OCI-LY1 (cell line): ENCODE measurements around the gene ARPC2.

Experiments used
- H2AFZ ChIP-seq: fragments of 200-600 bp; sonication (generic), shearing (Covaris generic); 2 replicates; pipeline ENCODE4 v1.6.0; 2014; ENCODE audit warnings: antibody characterized with exemption, mild to moderate bottlenecking, low read length
- H3F3A ChIP-seq: fragments of 200-600 bp; sonication (generic), shearing (Covaris generic); 2 replicates; pipeline ENCODE4 v1.6.0; 2014; ENCODE audit warnings: mild to moderate bottlenecking, antibody characterized with exemption, low read length, moderate library complexity; ENCODE audit not compliant: insufficient read depth
- H3K27ac ChIP-seq: fragments of 200-600 bp; sonication (generic); 2 replicates; pipeline ENCODE4 v1.5.1; 2014; ENCODE audit warnings: low read length, mixed run types, mild to moderate bottlenecking, low read depth; ENCODE audit not compliant: poor library complexity, severe bottlenecking
- H3K27me3 ChIP-seq: fragments of 200-600 bp; sonication (generic); 2 replicates; pipeline ENCODE4 v1.6.0; 2014; ENCODE audit warnings: antibody characterized with exemption, mild to moderate bottlenecking, low read length, moderate library complexity; ENCODE audit not compliant: insufficient read depth
- H3K36me3 ChIP-seq: fragments of 200-600 bp; sonication (generic); 2 replicates; pipeline ENCODE4 v1.6.1; 2014; ENCODE audit warnings: mild to moderate bottlenecking, antibody characterized with exemption, low read length, moderate library complexity, mixed read lengths; ENCODE audit not compliant: insufficient read depth
- H3K4me1 ChIP-seq: fragments of 200-600 bp; sonication (generic); 2 replicates; pipeline ENCODE4 v1.5.1; 2014; ENCODE audit warnings: mild to moderate bottlenecking, low read length, moderate library complexity; ENCODE audit not compliant: insufficient read depth, severe bottlenecking
- H3K4me2 ChIP-seq: fragments of 200-600 bp; sonication (generic), shearing (Covaris generic); 2 replicates; pipeline ENCODE4 v1.6.1; 2014; ENCODE audit warnings: low read length
- H3K4me3 ChIP-seq: fragments of 200-600 bp; sonication (generic); 2 replicates; pipeline ENCODE4 v1.5.1; 2014; ENCODE audit warnings: low read length, low read depth, mild to moderate bottlenecking, mixed read lengths; ENCODE audit not compliant: poor library complexity, severe bottlenecking
- H3K79me2 ChIP-seq: fragments of 200-600 bp; shearing (Covaris generic); 2 replicates; pipeline ENCODE4 v1.6.1; 2016; ENCODE audit warnings: mixed run types, low read length, mixed read lengths; ENCODE audit not compliant: insufficient read depth
- H3K9ac ChIP-seq: fragments of 200-600 bp; sonication (generic), shearing (Covaris generic); 2 replicates; pipeline ENCODE4 v1.6.1; 2014; ENCODE audit warnings: mild to moderate bottlenecking, low read length, mixed read lengths
- H3K9me2 ChIP-seq: fragments of 200-600 bp; sonication (generic), shearing (Covaris generic); 2 replicates; pipeline ENCODE4 v1.6.1; 2014; ENCODE audit warnings: low read depth, mild to moderate bottlenecking, low read length, mixed read lengths
- H3K9me3 ChIP-seq: fragments of 200-600 bp; shearing (Covaris generic); 2 replicates; pipeline ENCODE4 v1.6.1; 2014; ENCODE audit warnings: low read length, mixed read lengths
- H4K20me1 ChIP-seq: fragments of 200-600 bp; sonication (generic), shearing (Covaris generic); 2 replicates; pipeline ENCODE4 v1.6.0; 2016; ENCODE audit warnings: mild to moderate bottlenecking, low read length; ENCODE audit not compliant: insufficient read depth
- CTCF ChIP-seq: fragments of 200-600 bp; sonication (generic), shearing (Covaris generic); IDR thresholded peaks from 2 replicates; pipeline ENCODE4 v1.5.1; 2017; ENCODE audit warnings: mild to moderate bottlenecking, antibody characterized with exemption, low read length, moderate library complexity, mixed read lengths
- EZH2 ChIP-seq: fragments of 200-600 bp; sonication (generic), shearing (Covaris generic); IDR thresholded peaks from 2 replicates; pipeline ENCODE4 v1.8.0; 2017; ENCODE audit warnings: borderline replicate concordance, mixed run types, mild to moderate bottlenecking, antibody characterized with exemption, low read length, moderate library complexity, mixed read lengths

ARPC2 gene

GRCh38 chr2:218180467-218181114 lies 36.4 kb upstream of the ARPC2 start:
- no peaks in the 10 kb centered on the region for H3K9me2 ChIP-seq
- no peak overlapping the region for H3K4me2 ChIP-seq
- H3K9ac ChIP-seq: no peak overlapping the region
- no peak overlapping the region for H3K4me3 ChIP-seq
- H3K36me3 ChIP-seq: no peaks in the 10 kb centered on the region
- H4K20me1 ChIP-seq: no peaks in the 10 kb centered on the region
- H2AFZ ChIP-seq: no peak overlapping the region
- no peak for TF ChIP-seq EZH2
- TF ChIP-seq CTCF: no peak
- H3K27ac ChIP-seq: no peak overlapping the region
- peaks cover 8% of the 10 kb centered on the region; the same call in 1 of the 2 replicates for H3K27me3 ChIP-seq
- H3K9me3 ChIP-seq: no peaks in the 10 kb centered on the region
- no peaks in the 10 kb centered on the region for H3F3A ChIP-seq
- no peaks in the 10 kb centered on the region for H3K79me2 ChIP-seq
- H3K4me1 ChIP-seq: no peaks in the 10 kb centered on the region

DNA sequence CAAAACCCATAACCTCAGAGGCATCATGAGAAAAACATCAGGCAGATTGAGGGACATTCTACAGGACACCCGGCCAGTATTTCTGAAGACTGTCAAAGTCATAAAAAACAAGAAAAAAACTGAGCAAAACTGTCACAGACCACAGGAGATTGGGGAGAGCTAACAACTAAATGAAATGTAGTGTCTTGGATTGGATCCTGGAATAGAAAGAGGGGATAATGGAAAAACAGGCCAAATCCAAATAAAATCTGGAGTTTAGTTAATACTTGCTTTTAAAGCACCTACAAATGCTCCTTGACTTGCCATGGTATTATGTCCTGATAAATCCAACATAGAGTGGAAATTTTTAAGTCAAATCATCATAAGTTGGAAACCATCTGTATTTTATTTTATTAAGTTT lies 32.7 kb upstream of the ARPC2 start:
- peaks cover 8% of the 10 kb centered on the region; the same call in 1 of the 2 replicates for H3K27me3 ChIP-seq
- H3K27ac ChIP-seq: no peak overlapping the region
- no peaks in the 10 kb centered on the region for H3K36me3 ChIP-seq
- no peaks in the 10 kb centered on the region for H3K9me2 ChIP-seq
- no peak overlapping the region for H3K4me2 ChIP-seq
- no peaks in the 10 kb centered on the region for H4K20me1 ChIP-seq
- H3K4me3 ChIP-seq: no peak overlapping the region
- TF ChIP-seq CTCF: no peak
- no peak for TF ChIP-seq EZH2
- no peak overlapping the region for H2AFZ ChIP-seq
- H3K9ac ChIP-seq: no peak overlapping the region
- no peaks in the 10 kb centered on the region for H3K79me2 ChIP-seq
- no peaks in the 10 kb centered on the region for H3K9me3 ChIP-seq
- no peaks in the 10 kb centered on the region for H3F3A ChIP-seq
- H3K4me1 ChIP-seq: no peaks in the 10 kb centered on the region

GRCh38 chr2:218186355-218186766 lies 30.6 kb upstream of the ARPC2 start:
- no peak for TF ChIP-seq EZH2
- TF ChIP-seq CTCF: peak; percentile 72
- no peaks in the 10 kb centered on the region for H3K4me1 ChIP-seq
- H3K27me3 ChIP-seq: no peaks in the 10 kb centered on the region
- H3K79me2 ChIP-seq: no peaks in the 10 kb centered on the region
- no peak overlapping the region for H3K4me2 ChIP-seq
- no peaks in the 10 kb centered on the region for H4K20me1 ChIP-seq
- H3K9ac ChIP-seq: no peak overlapping the region
- no peak overlapping the region for H3K27ac ChIP-seq
- no peaks in the 10 kb centered on the region for H3K9me3 ChIP-seq
- H3K9me2 ChIP-seq: no peaks in the 10 kb centered on the region
- H2AFZ ChIP-seq: no peak overlapping the region
- H3K36me3 ChIP-seq: no peaks in the 10 kb centered on the region
- H3F3A ChIP-seq: no peaks in the 10 kb centered on the region
- H3K4me3 ChIP-seq: no peak overlapping the region
